ENCODE results near the gene MRGPRE.

DNA sequence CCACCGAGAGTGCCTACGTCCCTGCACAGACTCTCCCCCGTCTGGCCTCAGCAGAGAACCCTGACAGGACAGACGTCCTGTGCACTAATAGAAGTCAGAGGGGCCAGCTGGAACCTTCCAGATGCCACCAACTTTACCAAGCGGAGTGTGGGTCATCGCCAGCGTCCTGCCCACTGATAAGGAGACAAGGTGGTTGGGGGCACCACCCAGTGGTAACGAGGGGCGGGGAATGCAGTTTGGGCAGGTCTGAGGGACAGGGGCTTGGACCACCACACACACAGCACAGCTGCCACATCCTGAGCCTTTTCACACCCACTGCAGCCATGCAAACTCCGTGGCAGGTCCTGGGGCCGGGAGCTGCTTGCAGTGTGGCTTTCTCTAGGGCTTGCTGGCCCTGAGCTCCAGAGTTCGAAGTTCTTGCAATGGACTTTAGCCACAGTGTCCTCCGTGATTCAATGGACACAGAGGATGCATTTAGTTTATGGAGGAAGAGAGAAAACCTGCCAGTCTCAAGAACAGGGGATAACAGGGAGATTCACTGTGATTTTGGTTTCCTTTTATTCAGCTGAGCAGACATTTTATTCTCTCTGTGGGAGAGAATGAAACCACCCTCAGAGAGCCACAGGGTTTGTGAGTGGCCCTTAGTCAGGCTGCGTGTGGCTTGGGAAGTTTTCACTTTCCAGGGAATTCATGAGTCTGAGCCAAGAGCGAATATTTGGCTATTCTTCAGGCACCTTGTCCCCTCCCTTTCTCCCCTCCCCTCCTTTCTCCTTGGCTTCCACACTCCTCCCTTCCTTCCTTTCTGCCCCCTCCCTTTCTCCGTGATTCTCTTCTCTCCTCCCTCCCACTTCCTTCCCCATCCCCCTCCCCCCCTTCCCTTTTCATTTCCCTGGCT lies 26.7 kb downstream of the MRGPRE start:
- TF ChIP-seq CTCF (IDR thresholded peaks at IDR 0.05) (no peak), POLR2A (IDR thresholded peaks at IDR 0.05) (no peak)
